ENCODE results near the gene UNKL. TPM values are rescaled to one million over a fixed set of nuclear protein-coding genes. Genes with fewer than 3 reads are reported as not detected.

UNKL gene
- total RNA-seq, 1 experiment from 2014 or later, result 112 TPM

DNA sequence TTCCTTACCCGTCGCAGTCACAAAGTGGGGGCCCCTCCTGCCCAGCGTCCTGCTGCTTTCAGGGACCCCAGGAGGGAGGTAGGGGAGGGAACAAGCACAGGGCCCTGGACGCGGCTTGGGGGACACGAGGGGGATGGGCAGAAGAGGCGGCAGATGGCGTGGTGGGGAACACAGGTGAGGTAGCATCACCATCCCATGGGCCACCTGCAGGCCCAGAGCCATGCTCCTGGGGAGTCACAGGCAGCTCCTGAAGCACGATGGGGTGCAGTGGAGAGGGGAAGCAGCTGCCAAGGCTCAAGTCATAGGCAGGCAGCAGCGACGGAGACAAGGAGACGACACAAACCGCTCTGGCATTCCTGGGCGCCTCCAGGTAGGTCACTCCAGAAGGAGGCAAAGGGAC is 10.8 kb downstream of the UNKL start:
- H3K9me3 ChIP-seq (ENCODE audit: insufficient read depth, low read depth), result no peaks in the 10 kb centered on the region
- no peaks in the 10 kb centered on the region for H3F3A ChIP-seq (ENCODE audit: insufficient read depth, low read depth)
- BruUV-seq (replicated peaks), result no TSS peak
- H3K27me3 ChIP-seq (ENCODE audit: insufficient read depth, low read depth), result no peaks in the 10 kb centered on the region
- H4K20me1 ChIP-seq (ENCODE audit: insufficient read depth), result peaks cover 18% of the 10 kb centered on the region
- H3K9me2 ChIP-seq (ENCODE audit: insufficient read depth), result no peaks in the 10 kb centered on the region
- peaks cover 8% of the 10 kb centered on the region; the same call in 1 of the 2 replicates for H3K4me1 ChIP-seq (replicated peaks; ENCODE audit: insufficient read depth)
- no peak overlapping the region for H2AFZ ChIP-seq
- intact Hi-C loops (cut with micrococcal nuclease; ENCODE audit: unreplicated experiment), result no loop called here
- POLR2A ChIA-PET (ENCODE audit: unreplicated experiment), result no interaction called here
- TF ChIP-seq EZH2 (IDR thresholded peaks at IDR 0.05; ENCODE audit: low read depth) (no peak), CTCF (conservative IDR thresholded peaks at IDR 0.05) (no peak)
- CTCF ChIA-PET, result no interaction called here
- no peak overlapping the region for H3K4me2 ChIP-seq
- no peak for DNase-seq
- no peak overlapping the region for H3K27ac ChIP-seq
- peaks cover 5% of the 10 kb centered on the region for H3K79me2 ChIP-seq (ENCODE audit: low read depth)
- no peaks in the 10 kb centered on the region for H3K36me3 ChIP-seq (ENCODE audit: low read depth)
- H3K4me3 ChIP-seq, result no peak overlapping the region

GRCh38 chr16:1403036-1403435 is 11.5 kb downstream of the UNKL start:
- Histone ChIP-seq H3F3A (ENCODE audit: insufficient read depth, low read depth) (no peaks in the 10 kb centered on the region; the same call in 1 of the 2 replicates), H3K9me2 (ENCODE audit: insufficient read depth) (no peaks in the 10 kb centered on the region), H3K4me3 (no peak overlapping the region), H3K79me2 (ENCODE audit: low read depth) (peaks cover 5% of the 10 kb centered on the region), H3K27me3 (ENCODE audit: insufficient read depth, low read depth) (no peaks in the 10 kb centered on the region), H4K20me1 (ENCODE audit: insufficient read depth) (peaks cover 13% of the 10 kb centered on the region), H3K4me1 (replicated peaks; ENCODE audit: insufficient read depth) (peaks cover 3% of the 10 kb centered on the region; the same call in 1 of the 2 replicates), H3K9me3 (ENCODE audit: insufficient read depth, low read depth) (no peaks in the 10 kb centered on the region), H3K4me2 (no peak overlapping the region), H3K27ac (no peak overlapping the region), H2AFZ (no peak overlapping the region), H3K36me3 (ENCODE audit: low read depth) (no peaks in the 10 kb centered on the region)
- no TSS peak for BruUV-seq (replicated peaks)
- ChIA-PET POLR2A (ENCODE audit: unreplicated experiment) (no interaction called here), CTCF (no interaction called here)
- intact Hi-C loops (cut with micrococcal nuclease; ENCODE audit: unreplicated experiment), result no loop called here
- DNase-seq, result no peak
- TF ChIP-seq CTCF (conservative IDR thresholded peaks at IDR 0.05), result no peak
- TF ChIP-seq EZH2 (IDR thresholded peaks at IDR 0.05; ENCODE audit: low read depth), result no peak

- H3K79me2 ChIP-seq (ENCODE audit: low read depth), result no peaks in the 10 kb centered on the region
- intact Hi-C loops (cut with micrococcal nuclease; ENCODE audit: unreplicated experiment), result no loop called here
- H3K27me3 ChIP-seq (ENCODE audit: insufficient read depth, low read depth), result no peaks in the 10 kb centered on the region
- H3K4me2 ChIP-seq, result no peak overlapping the region
- ChIA-PET POLR2A (ENCODE audit: unreplicated experiment) (no interaction called here), CTCF (no interaction called here)
- no peaks in the 10 kb centered on the region for H3K9me3 ChIP-seq (ENCODE audit: insufficient read depth, low read depth)
- H3K4me3 ChIP-seq, result no peak overlapping the region
- H3F3A ChIP-seq (ENCODE audit: insufficient read depth, low read depth), result no peaks in the 10 kb centered on the region; the same call in 1 of the 2 replicates
- DNase-seq, result no peak
- TF ChIP-seq EZH2 (IDR thresholded peaks at IDR 0.05; ENCODE audit: low read depth), result no peak
- no peak for TF ChIP-seq CTCF (conservative IDR thresholded peaks at IDR 0.05)
- H3K27ac ChIP-seq, result no peak overlapping the region
- no peaks in the 10 kb centered on the region for H3K9me2 ChIP-seq (ENCODE audit: insufficient read depth)
- BruUV-seq (replicated peaks), result TSS peak; percentile 9
- 0 out of 2 replicates have a peak, but pooled peaks cover 3% of the 10 kb centered on the region for H4K20me1 ChIP-seq (ENCODE audit: insufficient read depth)
- H3K4me1 ChIP-seq (replicated peaks; ENCODE audit: insufficient read depth), result no peaks in the 10 kb centered on the region
- H3K36me3 ChIP-seq (ENCODE audit: low read depth), result no peaks in the 10 kb centered on the region
- H2AFZ ChIP-seq, result no peak overlapping the region
Measured at GRCh38 chr16:1401758-1402154, 12.7 kb downstream of the UNKL start.

Data from PC-9 (cell line).